ENCODE data around the gene CCDC92B.
"Not testable (repeated sequence)": the region's sequence is repeated elsewhere in the genome, so short reads cannot be mapped to it uniquely, and the experiment has no call there.

The CCDC92B gene

DNA sequence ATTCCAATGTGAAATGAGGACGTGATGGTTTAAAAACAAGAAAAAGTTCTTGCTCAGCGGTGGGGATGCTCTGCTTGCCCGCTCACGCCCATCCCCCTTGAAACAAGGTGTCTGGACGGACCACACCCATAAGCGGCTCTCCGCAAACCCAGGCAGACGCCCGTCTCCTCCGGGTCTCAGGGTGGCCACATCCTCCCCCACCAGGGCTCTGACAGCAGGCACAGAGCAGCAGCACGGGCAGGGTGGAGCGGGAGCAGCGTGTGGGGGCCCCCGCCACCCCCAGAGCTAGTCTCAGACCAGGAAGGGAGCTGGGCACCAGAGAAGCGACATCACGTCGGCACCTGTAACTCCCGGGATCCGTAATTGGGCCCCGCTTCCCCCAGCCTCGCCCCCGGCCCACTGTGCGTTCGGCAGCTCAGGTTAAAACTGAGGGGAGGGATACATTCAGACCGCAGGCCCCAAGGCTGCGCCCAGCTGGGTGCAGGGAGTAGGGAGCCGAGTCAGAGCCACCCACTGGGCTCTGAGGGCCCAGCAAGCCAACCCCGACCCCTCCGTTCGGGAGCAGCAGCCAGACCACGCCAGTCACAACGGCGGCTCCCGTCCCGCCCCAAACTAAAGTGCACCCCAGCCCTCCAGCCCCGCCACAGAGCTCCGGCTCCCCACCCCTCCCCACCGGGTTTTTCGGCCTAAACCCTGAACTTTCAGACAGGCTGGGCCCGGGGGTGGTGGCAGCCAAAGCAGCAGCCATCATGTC is 59.9 kb downstream of the CCDC92B start:
- DNase-seq (ENCODE audit: low read depth) = no peak

DNA sequence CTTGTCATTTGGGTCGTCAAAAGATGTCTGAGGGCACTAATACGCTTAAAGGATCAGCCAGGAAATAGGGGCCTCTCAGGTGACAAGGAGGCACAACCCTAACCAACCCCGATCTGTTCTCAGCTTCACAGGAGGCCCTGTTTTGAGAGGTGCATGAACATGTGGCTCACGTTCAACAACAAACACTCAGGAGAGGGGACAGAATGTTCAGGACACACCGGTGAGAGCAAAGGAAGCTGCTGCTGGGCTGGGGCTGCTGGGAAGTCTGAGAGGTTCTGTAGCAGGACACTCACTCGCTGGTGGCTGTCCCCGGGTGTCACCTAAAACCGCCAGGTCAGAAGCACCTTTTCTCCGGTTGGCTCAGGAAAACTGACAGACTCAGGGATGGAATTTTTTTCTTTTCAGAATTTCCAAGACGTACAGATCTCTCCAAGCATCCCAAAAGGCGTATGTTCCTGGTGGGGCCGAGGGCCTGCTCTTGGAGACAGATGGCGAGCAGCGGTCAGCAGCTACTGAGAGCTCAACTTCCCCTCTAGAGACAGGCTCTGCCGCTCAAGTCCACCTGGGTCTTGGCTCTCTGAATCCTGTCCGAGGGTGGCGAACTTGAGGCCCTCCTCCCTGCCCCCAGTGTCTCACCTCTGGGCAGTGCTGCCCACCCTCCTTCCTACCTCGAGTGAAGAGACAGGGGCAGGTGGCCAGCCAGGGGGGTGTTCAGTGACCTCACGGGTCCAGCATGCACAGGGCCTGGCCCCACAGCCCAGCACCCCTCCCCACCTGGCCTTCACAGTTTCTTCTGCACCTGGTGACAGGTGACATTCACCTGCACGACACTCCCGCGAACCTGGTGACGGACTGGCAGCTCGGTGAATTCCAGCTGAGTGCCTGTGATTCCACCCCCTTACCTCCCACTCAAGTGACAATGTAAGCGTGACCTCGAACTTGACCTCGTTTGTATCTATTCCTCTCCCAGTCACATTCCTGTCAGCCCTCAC is 60.8 kb downstream of the CCDC92B start:
- DNase-seq (ENCODE audit: low read depth) = no peak

- DNase-seq (ENCODE audit: low read depth) = no peak
Observed at GRCh38 chr17:2687074-2687418, 62.4 kb downstream of the CCDC92B start.

GRCh38 chr17:2685696-2686095 is 63.8 kb downstream of the CCDC92B start:
- no peak for DNase-seq (ENCODE audit: low read depth)

GRCh38 chr17:2684549-2684948 is 64.9 kb downstream of the CCDC92B start:
- DNase-seq (ENCODE audit: low read depth) = no peak

DNA sequence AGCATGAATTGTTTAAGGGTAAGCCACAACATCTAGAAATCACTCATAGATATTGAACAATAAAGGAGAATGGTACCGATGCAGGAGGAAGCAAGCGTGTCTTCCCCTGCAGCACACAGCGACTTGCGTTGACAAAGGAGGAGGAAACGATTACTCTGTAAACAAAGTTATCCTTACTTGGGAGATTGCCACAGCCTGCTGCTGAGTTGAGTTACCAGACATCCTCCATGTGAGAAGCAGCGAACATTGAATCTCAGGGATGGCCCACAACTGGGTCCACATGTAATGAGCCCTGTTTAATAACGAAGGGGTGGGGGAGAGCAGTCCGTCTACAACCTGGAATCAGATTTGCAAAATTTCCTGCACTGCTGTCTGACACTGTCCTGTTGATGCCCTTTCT is 65.5 kb downstream of the CCDC92B start:
- no peak for DNase-seq (ENCODE audit: low read depth)

DNA sequence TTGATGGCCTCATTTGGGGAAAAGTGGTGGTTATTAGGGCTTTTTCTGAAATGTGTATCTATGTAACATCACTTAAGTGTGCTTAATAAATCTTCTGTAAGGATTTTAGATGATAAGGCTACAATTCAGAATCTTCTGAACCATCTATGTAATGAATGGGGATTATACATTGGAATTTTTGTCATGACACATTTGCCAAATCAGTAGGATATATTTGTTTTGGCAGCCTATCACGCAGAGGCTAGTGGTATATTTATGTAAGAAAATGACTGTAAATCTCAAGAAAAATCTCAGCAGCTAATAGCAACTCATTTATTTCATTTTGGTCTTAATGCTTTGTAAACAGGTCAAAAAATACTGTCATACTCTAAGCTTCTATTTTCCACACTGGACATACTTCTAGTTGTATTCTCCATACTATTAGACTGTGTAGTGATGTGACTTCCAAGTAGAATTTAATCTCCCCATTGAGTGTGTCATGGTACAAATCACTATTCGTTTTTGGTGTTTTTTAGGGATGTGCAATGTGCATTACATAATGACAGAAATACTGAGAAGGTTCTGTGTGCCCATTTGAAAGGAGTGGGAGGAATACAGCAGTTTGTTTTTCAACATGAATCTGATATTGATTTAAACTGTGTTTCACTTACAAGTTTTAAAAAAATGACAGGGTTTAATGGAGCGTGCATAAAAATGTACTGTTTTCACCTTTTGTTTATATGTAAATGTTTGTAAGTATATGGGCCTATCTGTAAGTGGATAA is 67.1 kb downstream of the CCDC92B start:
- no peak for DNase-seq (ENCODE audit: low read depth)

GRCh38 chr17:2681650-2682049 is 67.8 kb downstream of the CCDC92B start:
- DNase-seq (ENCODE audit: low read depth) = no peak

DNA sequence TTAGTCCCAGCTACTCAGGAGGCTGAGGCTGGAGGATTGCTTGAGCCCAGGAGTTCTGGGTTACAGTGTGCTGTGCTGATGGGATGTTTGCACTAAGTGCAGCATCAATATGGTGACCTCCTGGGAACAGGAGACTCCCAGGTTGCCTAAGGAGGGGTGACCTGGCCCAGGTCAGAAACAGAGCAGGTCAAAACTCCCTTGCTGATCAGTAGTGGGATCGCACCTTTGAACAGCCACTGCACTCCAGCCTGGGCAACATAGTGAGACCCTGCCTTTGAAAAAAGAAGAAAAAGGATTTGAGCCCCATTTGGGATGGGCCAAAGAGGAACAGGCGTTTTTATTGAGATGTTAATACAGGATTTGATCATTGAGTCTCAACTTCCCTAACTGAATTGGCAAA is 68.5 kb downstream of the CCDC92B start:
- no peak for DNase-seq (ENCODE audit: low read depth)

- DNase-seq (ENCODE audit: low read depth) = not testable (repeated sequence)
Observed at GRCh38 chr17:2679247-2679646, 70.2 kb downstream of the CCDC92B start.

Measured in stimulated activated CD8-positive, alpha-beta memory T cell treated with anti-CD3 and anti-CD28 coated beads, Interleukin-12 subunit alpha, Interleukin-12 subunit beta, amount 100 ng/mL, for 4 hours (primary cell).